ENCODE measurements around the gene NDEL1. TPM values are rescaled to one million over a fixed set of nuclear protein-coding genes. Genes with fewer than 3 reads are reported as not detected.

The NDEL1 gene
- polyA plus RNA-seq, 3 donors, result 43.8 to 52.8 (median 50.0) TPM

DNA sequence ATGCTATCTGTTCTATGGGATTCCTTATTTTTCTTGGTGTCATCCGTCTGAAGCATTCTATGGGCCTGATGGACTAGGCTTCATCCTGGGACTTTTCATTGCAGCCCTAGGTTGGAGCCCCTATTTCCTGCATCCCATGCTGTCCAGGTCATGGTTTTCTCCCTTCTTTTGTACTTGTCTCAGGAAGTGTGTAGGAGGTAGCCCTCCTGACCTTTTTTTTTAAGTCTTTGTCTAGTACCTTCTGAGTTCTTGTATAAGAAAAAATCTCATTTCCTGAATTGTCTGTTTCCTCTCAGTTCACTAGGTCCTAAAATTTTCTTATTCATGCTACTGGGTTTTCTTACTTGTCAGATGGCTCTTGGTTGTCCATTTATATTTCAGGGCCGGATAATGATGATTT is 6.0 kb downstream of the NDEL1 start:
- DNase-seq (ENCODE audit: extremely low read depth in 1 of 11, low read depth in 9 of 11, low spot score in 4 of 11), result no peak

DNA sequence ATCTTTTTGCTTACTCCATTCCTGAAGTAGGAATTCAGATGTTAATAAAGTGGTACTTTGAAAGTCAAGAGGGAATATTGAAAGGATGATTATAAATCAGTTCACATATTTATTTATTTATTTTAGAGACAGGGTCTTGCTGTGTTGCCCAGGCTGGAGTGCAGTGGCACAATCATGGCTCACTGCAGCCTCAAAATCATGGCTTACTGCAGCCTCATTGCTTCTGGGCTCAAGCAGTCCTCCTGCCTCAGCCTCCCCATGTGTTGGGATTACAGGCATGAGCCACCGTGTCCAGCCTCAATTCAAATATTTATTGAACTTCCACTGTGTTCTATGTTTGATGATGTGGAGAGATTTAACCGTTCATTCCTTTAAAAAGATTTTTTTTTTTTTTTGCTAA is 6.6 kb downstream of the NDEL1 start:
- no peak for DNase-seq (ENCODE audit: extremely low read depth in 1 of 11, low read depth in 9 of 11, low spot score in 4 of 11)

GRCh38 chr17:8443756-8444155 is 8.1 kb downstream of the NDEL1 start:
- DNase-seq (ENCODE audit: extremely low read depth in 1 of 11, low read depth in 9 of 11, low spot score in 4 of 11), result no peak

DNA sequence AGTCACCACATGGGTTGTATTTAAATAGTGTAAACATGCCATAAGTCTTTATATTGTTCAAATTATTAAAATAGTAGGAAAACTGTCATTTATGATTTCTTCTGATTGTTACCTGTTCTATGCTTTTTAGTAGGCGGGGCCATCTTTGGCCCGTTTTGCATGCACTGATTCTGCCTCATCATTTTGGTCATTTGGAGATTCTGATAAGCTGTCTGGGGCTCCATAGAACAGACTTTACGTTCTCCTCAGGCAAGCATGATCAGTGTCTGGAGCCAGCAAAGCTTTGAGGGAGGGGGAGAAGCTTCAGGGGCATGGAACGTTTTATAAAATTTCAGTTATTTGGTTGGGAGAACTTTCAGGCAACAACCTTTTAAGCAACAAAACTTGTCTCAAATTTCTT is 8.8 kb downstream of the NDEL1 start:
- no peak for DNase-seq (ENCODE audit: extremely low read depth in 1 of 11, low read depth in 9 of 11, low spot score in 4 of 11)

DNA sequence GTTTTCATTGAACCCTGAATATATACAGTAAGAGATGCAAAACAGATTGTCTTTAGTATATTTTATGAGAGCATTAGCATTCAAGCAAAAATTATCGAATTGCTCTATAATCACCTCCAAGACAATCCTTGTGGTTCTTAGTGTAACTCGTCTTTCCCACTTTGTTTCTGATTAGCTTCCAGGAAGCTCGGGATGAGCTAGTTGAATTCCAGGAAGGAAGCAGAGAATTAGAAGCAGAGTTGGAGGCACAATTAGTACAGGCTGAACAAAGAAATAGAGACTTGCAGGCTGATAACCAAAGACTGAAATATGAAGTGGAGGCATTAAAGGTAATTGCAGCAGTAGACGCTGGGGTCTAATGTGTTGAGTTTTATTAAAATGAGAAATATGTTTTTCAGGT is 9.9 kb downstream of the NDEL1 start:
- no peak for DNase-seq (ENCODE audit: extremely low read depth in 1 of 11, low read depth in 9 of 11, low spot score in 4 of 11)

DNA sequence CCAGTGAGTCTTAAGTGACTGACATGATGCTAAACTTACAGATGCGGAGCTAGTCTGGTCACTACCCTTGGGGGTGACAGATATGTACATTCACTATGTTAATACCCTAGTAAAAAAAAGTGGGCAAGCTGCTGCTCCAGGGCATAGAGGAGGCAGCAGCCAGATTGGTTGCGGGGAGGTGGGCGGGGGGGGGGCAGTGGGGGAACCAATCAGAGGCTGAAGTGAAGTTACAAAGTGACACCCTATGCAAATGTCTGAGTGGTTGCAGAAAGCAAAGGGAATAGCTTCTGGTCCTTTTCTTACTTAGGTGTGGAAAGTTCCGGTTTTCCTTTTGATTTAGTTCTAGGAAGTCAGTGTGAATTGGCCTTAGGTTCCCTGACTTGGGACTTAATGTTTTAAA is 12.1 kb downstream of the NDEL1 start:
- DNase-seq (ENCODE audit: extremely low read depth in 1 of 11, low read depth in 9 of 11, low spot score in 4 of 11), result no peak

- no peak for DNase-seq (ENCODE audit: extremely low read depth in 1 of 11, low read depth in 9 of 11, low spot score in 4 of 11)
Measured at GRCh38 chr17:8448310-8448709, 12.6 kb downstream of the NDEL1 start.

GRCh38 chr17:8451933-8452614 is 16.4 kb downstream of the NDEL1 start:
- no peak for DNase-seq (ENCODE audit: extremely low read depth in 1 of 11, low read depth in 9 of 11, low spot score in 4 of 11)

GRCh38 chr17:8453326-8453725 is 17.6 kb downstream of the NDEL1 start:
- no peak for DNase-seq (ENCODE audit: extremely low read depth in 1 of 11, low read depth in 9 of 11, low spot score in 4 of 11)

- DNase-seq (ENCODE audit: extremely low read depth in 1 of 11, low read depth in 9 of 11, low spot score in 4 of 11), result no peak
Measured at GRCh38 chr17:8455665-8456209, 20.1 kb downstream of the NDEL1 start.

GRCh38 chr17:8458128-8458527 is 22.4 kb downstream of the NDEL1 start:
- DNase-seq (ENCODE audit: extremely low read depth in 1 of 11, low read depth in 9 of 11, low spot score in 4 of 11), result no peak

DNA sequence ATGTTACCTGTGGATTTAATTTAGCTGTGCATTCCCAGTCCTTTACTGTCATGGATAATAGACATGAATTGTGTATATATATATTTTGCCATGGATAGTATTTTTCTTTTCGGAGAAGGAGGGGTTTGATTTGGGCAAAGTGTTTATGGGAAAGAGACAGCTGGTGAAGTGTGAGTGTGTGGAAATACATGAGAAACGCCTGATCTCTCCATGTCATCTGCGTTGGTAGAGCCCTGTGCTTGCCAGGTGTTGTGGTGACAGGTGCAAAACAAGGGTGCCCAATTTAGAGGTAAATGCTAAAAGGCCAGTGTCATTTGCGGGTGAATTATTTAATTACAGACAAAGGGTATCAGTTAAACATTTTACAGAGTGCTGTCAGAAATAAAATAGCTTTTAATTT is 23.4 kb downstream of the NDEL1 start:
- DNase-seq (ENCODE audit: extremely low read depth in 1 of 11, low read depth in 9 of 11, low spot score in 4 of 11), result no peak

DNA sequence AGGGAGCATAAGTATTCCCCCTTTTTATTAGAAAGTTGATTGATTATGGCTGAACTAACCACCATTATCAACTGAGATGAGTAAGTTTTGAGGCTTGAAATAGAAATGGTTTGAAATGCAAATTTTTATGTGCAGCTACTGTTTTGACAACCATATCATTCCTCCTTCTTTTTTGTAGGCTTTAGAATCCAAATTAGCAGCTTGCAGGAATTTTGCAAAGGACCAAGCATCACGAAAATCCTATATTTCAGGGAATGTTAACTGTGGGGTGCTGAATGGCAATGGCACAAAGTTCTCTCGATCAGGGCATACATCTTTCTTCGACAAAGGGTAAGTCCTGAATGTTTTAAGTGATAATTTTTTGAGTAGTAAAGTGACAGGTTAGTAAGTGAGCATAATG is 24.1 kb downstream of the NDEL1 start:
- no peak for DNase-seq (ENCODE audit: extremely low read depth in 1 of 11, low read depth in 9 of 11, low spot score in 4 of 11)

- no peak for DNase-seq (ENCODE audit: extremely low read depth in 1 of 11, low read depth in 9 of 11, low spot score in 4 of 11)
Measured at GRCh38 chr17:8462564-8462963, 26.9 kb downstream of the NDEL1 start.

DNA sequence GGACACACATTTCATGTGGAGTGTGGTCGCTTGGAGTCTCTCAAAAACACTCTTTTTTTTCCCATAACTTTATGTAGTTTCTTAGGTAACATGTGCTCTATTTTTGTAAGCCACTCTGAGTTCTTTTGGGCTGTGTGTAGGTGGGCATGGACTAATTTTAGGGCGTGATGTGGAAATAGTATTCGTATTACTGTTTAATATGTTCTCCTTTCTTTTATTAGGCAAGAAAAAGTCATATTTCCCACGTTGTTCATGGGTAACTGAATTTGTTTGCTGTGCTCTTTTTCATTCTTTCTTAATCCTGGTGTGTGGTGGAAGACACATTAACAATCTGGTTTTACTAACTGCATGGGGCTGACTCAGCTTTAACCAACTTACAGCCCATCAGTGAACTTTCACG is 27.4 kb downstream of the NDEL1 start:
- DNase-seq (ENCODE audit: extremely low read depth in 1 of 11, low read depth in 9 of 11, low spot score in 4 of 11), result no peak

- no peak for DNase-seq (ENCODE audit: extremely low read depth in 1 of 11, low read depth in 9 of 11, low spot score in 4 of 11)
Measured at GRCh38 chr17:8464941-8465340, 29.3 kb downstream of the NDEL1 start.

GRCh38 chr17:8465356-8465755 is 29.7 kb downstream of the NDEL1 start:
- no peak for DNase-seq (ENCODE audit: extremely low read depth in 1 of 11, low read depth in 9 of 11, low spot score in 4 of 11)

GRCh38 chr17:8465759-8466158 is 30.1 kb downstream of the NDEL1 start:
- no peak for DNase-seq (ENCODE audit: extremely low read depth in 1 of 11, low read depth in 9 of 11, low spot score in 4 of 11)

DNA sequence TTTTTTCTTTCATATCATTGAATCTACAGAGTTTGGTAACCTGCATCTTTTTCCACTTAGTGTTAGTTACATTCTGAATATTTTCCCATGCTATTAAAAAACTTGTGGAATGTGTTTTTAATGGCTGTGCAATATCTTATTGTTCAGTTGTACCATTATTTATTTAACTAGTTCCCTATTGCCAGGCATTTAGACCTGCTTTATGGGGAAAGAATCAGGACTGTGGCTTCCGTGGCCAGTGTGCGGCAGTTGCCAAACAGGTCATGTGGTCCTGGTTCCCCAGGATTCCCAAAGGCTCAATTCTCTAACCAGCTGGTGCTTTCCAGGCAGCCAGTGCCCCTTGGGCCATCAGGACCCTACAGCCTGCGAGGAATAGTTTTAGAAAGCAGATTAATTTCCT is 30.8 kb downstream of the NDEL1 start:
- DNase-seq (ENCODE audit: extremely low read depth in 1 of 11, low read depth in 9 of 11, low spot score in 4 of 11), result no peak

DNA sequence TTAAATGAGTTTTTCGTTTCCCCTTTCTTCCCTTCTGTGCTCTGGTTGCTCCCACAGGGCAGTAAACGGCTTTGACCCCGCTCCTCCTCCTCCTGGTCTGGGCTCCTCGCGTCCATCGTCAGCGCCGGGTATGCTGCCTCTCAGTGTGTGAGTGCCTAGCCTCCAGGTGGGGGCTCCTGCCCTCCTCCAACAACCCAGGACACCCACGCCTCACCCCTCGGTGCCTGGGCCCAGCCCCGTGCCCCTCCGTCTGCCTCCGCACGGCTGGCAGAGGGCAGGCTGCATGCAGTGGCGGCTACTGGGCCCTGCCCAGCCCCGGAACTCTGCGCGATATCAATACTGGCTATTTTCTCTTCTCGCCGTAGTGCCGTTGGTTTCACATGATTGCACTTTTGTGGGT is 31.2 kb downstream of the NDEL1 start:
- DNase-seq (ENCODE audit: extremely low read depth in 1 of 11, low read depth in 9 of 11, low spot score in 4 of 11), result no peak

GRCh38 chr17:8467527-8467926 is 31.8 kb downstream of the NDEL1 start:
- no peak for DNase-seq (ENCODE audit: extremely low read depth in 1 of 11, low read depth in 9 of 11, low spot score in 4 of 11)

Data from renal cortex interstitium (tissue), 11 donors.